ENCODE data around the gene AHCYL1.

Gene AHCYL1

DNA sequence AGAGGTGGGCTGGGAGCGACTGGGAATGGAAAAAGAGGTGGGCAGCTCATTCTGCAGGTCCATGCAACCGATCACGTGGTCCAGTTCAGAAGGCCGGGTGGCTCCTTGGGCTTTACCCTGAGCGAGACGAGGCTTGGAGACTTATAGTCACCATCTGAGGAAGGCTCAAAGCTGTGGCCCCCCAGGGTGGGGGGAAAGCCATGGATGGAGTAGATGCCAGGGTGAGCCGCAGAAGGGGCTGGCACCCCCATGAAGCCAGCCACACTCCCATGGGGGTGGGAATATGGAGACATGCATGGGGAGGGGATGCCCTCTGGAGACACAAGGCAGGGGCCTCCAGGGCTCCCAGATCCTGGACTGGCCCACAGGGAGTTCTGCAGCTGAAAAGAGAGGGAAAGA, 76.1 kb downstream of the AHCYL1 start:
- Histone ChIP-seq H3K9me3 (no peaks in the 10 kb centered on the region), H3K4me1 (peaks cover 49% of the 10 kb centered on the region), H3K4me3 (ENCODE audit: low read depth, low read length) (no peak overlapping the region), H3K36me3 (peaks cover 22% of the 10 kb centered on the region), H3K27me3 (no peaks in the 10 kb centered on the region)
- no peak for TF ChIP-seq CTCF (IDR thresholded peaks at IDR 0.05; ENCODE audit: low read depth, low read length)
- no peak for DNase-seq

- peaks cover 49% of the 10 kb centered on the region for H3K4me1 ChIP-seq
- no peak for TF ChIP-seq CTCF (IDR thresholded peaks at IDR 0.05; ENCODE audit: low read depth, low read length)
- no peak overlapping the region for H3K4me3 ChIP-seq (ENCODE audit: low read depth, low read length)
- DNase-seq = no peak
- H3K27me3 ChIP-seq = no peaks in the 10 kb centered on the region
- no peaks in the 10 kb centered on the region for H3K9me3 ChIP-seq
- H3K36me3 ChIP-seq = peaks cover 16% of the 10 kb centered on the region
These were observed 76.8 kb downstream of the AHCYL1 start for GRCh38 chr1:110061341-110061740.

- Histone ChIP-seq H3K27me3 (no peaks in the 10 kb centered on the region), H3K4me3 (ENCODE audit: low read depth, low read length) (no peak overlapping the region), H3K4me1 (peaks cover 44% of the 10 kb centered on the region), H3K36me3 (peaks cover 9% of the 10 kb centered on the region; the same call in 1 of the 2 replicates), H3K9me3 (no peaks in the 10 kb centered on the region)
- no peak for TF ChIP-seq CTCF (IDR thresholded peaks at IDR 0.05; ENCODE audit: low read depth, low read length)
- peak; percentile 51 for DNase-seq
These were observed 78.0 kb downstream of the AHCYL1 start for GRCh38 chr1:110062612-110063011.

GRCh38 chr1:110063781-110064180, 79.2 kb downstream of the AHCYL1 start:
- H3K27me3 ChIP-seq = no peaks in the 10 kb centered on the region
- H3K4me3 ChIP-seq (ENCODE audit: low read depth, low read length) = no peak overlapping the region
- no peak for DNase-seq
- no peaks in the 10 kb centered on the region for H3K9me3 ChIP-seq
- TF ChIP-seq CTCF (IDR thresholded peaks at IDR 0.05; ENCODE audit: low read depth, low read length) = no peak
- peaks cover 6% of the 10 kb centered on the region; the same call in 1 of the 2 replicates for H3K36me3 ChIP-seq
- peaks cover 33% of the 10 kb centered on the region for H3K4me1 ChIP-seq

DNA sequence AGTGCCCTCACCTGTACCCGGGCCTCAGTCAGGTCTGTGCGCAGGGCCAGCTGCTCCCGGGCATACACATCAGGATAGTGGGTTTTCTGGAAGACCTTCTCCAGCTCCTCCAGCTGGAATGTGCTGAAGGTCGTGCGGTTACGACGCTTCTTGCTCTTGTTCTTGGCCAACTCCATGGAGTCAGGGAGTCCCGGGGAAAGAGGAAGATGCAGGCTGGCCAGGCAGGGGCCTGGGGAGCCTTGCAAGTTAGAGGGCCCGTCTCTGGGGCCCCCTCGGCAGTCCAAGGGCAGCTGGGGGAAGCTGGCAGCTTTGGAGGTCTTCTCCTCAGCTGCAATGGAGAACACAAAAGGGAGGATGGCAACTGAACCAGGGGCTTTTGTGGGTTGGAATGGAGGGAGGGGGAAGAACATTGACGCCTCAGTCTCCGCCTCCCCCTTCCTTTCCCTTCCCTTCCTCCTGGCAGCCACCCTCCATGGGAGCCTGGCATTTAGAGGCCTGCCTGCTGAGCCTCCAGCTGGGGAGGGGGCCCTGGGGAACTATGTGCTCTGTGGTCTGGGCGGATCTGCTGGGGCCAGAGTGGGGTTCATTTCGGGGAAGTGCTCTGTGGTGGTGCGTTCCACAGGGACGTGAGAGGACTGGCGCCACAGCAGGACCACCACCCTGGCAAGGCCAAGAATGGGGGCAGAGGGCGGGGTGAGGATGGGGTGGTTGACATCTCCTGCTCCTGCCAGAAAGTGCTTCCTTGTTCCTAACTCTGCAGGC, 80.2 kb downstream of the AHCYL1 start:
- Histone ChIP-seq H3K4me3 (ENCODE audit: low read depth, low read length) (no peak overlapping the region), H3K4me1 (peaks cover 25% of the 10 kb centered on the region), H3K36me3 (peaks cover 4% of the 10 kb centered on the region; the same call in 1 of the 2 replicates), H3K9me3 (no peaks in the 10 kb centered on the region), H3K27me3 (no peaks in the 10 kb centered on the region)
- no peak for DNase-seq
- TF ChIP-seq CTCF (IDR thresholded peaks at IDR 0.05; ENCODE audit: low read depth, low read length) = no peak

- Histone ChIP-seq H3K4me3 (ENCODE audit: low read depth, low read length) (no peak overlapping the region), H3K9me3 (no peaks in the 10 kb centered on the region), H3K27me3 (no peaks in the 10 kb centered on the region), H3K4me1 (peaks cover 21% of the 10 kb centered on the region), H3K36me3 (no peaks in the 10 kb centered on the region)
- no peak for TF ChIP-seq CTCF (IDR thresholded peaks at IDR 0.05; ENCODE audit: low read depth, low read length)
- DNase-seq = no peak
These were observed 81.3 kb downstream of the AHCYL1 start for GRCh38 chr1:110065841-110066240.

Data from BE2C (cell line).